KG1 (cell line): Measurements from ENCODE around the gene RBM20.

Experiments
- DNase-seq: peaks from one replicate; lab custom pipeline; 2025; lab: John Stamatoyannopoulos, UW

RBM20 gene

DNA sequence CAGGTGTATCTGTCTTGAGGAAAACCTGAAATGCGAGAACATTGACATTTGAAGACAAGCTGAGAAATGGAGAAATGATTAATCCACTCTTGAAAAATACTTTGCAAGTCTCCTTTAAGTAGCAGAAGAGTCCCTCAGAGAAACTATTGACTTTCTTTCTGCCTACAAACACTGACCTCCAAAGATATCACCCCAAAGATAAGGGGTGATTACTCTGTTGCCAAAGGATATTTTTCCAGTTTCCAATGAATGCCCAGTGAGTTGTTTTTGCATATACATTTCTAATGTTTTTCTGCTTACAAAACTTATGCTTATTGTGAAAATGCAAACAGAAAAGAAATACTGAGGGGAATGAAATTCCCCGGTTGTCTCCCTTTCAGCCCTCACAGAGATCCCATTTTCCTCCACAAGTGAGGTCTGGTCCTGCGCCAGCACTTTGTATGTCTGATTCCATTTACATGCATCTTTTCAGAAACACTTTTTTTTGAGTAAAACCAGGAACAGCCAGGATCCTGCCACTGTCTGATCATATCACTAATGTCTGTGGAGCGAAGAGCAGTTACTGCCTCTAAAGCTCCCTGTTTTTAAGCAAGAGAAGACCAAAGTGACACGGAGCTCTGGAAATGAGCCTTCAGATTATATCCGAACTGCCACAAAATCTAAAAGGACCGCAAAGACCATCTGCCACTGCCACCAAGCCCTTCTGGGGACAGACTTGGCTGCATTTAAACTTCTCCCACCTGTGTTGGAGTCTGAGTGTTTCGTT is 144.7 kb downstream of the RBM20 start:
- no peak for DNase-seq

DNA sequence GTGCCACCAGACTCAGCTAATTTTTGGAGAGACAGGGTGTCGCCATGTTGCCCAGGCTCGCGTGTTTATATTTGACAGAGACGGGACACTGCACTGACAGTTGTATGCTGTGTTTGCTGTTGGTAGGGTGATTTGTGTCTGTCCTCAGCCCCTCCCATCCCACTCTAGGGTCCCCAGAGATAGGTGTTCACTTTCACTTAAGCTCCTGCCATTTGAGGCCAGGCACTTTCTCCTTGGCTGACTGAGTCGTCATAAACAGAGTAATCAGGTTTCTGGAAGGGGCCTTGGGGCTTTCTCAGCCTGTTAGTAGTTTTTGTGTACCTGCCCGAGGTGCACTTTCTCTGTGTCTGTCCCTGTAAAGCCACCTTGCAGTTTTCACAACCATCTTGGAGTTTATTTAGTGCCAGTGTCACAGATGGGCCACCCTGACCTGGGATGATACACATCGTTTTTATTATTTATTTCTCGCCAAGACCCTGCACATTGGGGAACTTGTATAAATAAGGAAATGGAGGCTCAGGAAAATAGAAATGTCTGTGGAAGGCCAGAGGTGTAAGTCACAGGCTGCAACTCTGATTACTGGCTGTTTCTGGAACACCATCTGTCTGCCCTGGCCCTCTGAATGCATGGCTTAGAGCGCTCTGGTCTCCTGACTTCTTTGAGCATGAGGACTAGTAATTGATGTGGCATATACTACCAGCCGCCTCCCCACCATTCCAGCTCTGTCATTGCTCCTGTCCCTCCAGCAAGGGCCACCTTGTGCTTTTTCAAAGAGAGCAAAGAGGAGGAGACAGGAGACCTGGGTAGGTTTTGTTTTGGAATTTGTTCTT is 145.7 kb downstream of the RBM20 start:
- DNase-seq = no peak

DNA sequence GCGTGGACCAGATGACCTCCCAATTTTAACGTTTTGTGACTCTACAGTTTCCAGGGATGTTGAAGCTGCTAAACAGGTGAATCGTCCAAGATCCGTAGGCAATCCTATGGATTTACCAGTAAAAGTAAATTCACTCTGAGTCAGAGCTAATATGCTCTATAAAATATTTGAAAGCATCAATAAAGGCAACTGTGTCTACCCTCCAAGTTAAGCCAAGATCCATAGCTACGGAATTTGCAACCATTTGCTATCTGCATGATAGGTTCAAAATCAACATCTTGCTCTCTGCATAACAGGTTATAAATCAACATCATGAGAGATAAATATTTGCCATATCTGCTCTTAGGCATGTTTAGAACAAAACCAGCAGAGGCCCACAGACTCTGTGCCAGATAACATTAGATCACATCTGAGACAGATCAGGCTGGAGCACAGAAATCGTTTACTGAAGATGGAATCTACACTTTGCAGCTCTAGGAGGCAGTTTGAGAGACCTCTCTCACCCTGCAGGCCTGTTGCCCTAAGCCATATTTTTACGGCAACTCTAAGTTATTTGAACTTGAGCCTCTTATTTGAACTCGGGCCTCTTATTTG is 146.9 kb downstream of the RBM20 start:
- no peak for DNase-seq

DNA sequence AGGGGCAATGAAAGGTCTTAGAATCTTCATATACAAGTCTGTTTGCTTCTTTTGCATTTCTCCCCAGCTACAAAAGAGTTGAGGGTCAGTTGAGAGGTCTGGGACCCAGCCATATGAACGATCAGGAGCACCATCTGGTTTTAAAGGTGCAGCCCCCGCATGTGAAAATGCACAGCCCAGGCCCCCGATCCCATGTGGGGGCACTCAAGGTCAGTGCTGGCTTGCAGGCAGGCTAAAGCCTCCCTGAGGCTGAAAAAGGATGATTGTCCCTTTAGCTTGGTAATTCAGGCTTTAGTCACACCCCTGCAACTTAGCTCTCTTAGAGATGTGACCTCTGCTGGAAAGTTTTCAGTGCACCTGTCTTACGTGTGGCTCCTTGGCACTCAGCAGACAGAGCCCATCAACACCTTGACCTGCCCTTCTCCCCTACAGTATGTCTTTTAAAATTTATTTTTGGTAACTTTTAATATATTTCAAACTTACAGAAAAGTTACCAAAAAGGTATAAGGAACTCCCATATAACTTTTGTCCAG is 147.5 kb downstream of the RBM20 start:
- DNase-seq = no peak

DNA sequence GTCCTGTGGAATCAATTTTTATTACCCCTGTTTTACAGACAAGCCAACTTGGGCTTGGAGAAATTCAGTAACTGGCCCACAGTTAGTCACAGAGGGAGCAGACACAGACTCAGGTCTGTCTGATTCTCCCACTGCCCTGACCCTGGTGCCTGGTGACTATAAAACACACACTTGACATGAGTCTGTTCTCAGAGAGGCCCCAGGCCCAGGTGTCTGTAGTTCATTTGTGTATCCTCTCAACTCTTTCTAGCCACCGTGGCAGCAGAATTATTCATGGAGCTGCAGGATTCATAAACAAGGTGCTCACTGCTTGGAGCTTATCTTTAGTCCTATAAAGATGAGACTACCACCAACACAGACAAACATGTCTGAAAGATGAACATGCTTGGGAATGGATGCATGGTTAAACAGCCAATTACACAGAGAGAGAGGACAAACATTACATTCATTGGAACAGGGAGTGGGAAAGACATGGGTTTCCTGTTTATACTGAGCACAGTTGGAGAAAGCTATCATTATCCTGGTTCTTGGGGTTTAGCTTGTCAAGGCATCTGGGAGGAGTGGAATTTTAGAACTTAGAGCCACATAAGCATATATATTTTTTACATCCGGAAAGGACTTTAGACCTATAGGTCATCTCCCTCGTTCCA is 148.5 kb downstream of the RBM20 start:
- no peak for DNase-seq

DNA sequence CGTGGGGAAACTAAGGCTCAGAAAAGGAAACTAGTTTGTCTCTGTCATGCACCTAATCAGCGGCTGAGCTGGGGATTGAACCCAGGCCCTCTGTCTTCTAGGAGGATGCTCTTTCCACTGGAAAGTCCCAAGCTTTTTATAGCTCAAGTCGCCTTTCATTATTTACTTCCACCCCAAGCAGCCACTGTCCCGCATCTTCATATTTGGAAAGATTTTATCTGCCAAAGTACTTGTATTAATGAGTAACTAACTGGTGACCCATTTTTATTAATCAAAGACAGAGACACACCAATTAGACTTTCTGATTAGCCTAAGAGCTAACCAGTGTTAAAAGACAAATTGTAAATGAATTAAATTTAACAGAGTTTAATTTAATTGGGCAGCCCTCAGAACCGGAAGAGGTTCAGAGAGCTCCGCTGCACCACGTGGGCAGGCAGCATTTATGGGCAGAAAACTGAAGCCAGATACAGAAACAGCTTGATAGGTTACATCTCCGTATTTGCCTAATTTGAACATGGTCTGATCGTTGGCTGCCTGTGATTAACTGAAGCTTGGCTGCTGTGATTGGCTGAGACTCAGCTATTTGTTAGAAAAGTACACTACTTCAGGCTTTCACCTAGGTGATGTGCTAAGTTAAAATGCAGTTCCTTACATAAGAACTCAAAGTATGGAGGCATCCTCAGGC is 149.1 kb downstream of the RBM20 start:
- no peak for DNase-seq

DNA sequence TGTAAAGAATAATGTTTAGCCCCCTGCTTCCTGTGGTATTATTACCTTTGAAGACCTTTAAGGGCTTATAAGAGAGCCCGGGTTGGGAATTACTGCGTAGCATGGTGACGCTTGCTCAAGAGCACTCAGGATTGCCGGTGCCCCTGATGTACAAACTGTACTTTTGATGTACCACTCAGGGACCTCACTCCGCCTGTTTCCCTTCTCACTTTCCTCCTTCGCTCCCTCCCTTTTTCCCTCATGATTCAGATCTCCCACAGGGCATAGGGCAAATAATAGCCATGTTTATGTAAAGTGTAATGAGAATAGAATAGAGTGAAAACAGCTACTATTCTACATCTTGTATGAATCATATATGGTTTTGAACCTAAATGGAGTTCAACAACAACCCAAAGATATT is 149.8 kb downstream of the RBM20 start:
- DNase-seq = no peak

DNA sequence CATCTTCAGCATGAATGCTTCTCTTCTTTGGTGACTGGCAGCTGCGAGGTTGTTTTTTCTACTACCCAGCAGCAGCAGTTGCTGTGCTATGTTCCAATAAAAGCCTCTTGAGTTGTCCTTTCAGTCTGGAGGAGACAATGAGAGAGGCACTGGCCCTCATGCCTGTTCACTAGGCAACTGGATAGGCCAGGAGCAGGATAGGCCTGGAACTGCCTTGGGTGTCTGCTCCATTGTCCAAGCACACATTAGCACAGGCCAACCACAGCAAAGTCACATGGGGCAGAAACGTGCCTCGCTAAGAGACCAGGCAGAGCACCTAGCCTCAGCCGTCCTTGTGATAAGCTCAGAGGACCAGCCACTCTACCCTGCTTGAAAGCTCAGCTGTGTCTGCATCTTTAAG is 150.7 kb downstream of the RBM20 start:
- no peak for DNase-seq

DNA sequence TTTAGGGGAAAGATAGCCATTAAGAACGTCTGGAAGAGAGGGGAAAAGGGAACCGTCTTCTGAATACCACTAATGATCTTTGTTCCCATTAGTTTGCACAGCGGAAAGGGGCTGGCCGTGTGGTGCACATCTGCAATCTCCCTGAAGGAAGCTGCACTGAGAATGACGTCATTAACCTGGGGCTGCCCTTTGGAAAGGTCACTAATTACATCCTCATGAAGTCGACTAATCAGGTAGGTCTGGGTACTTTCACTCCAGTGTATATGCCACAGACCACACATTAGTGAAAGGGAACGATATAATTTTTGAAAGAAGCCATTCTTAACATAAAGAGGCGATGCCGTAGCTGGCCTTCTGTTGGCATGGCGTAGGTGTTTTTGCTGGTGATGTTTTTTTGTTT is 153.3 kb downstream of the RBM20 start:
- no peak for DNase-seq

DNA sequence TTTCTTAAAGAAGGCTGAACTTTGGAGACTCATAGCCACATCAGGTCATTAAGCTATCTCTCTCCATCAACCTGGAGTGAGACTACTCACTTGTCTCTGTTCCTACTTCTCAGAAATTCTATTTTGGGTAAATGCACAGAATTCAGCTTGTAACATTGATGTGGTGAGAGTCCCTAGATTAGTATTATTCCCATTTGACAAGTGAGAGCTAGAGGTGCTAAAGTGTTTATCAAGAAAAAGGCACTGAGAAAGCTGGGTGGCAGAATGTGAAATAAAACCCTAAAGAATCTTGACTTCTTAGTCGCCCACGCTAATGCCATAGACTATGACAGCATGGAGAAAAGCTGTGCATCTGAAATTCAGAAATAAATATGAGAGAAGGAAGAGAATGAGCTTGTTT is 154.2 kb downstream of the RBM20 start:
- no peak for DNase-seq

DNA sequence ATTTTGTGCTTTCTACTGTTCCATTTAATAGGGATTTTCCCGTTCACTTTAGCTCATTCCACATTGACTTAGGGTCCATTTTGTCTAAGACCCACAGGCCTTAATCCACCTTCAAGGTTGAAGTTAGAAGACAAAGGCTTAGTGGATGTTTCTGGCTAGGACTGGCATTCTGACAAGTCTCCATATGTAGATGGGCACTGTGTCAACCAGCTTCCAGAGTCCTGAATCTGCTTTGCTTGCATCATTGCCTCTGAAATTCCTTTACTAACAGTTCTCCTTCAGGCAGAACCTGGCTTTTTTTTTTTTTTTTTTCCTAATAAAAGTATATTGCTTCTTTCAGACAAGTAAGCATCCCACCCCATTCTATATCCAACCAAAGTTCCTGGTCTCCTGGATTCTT is 158.0 kb downstream of the RBM20 start:
- no peak for DNase-seq

DNA sequence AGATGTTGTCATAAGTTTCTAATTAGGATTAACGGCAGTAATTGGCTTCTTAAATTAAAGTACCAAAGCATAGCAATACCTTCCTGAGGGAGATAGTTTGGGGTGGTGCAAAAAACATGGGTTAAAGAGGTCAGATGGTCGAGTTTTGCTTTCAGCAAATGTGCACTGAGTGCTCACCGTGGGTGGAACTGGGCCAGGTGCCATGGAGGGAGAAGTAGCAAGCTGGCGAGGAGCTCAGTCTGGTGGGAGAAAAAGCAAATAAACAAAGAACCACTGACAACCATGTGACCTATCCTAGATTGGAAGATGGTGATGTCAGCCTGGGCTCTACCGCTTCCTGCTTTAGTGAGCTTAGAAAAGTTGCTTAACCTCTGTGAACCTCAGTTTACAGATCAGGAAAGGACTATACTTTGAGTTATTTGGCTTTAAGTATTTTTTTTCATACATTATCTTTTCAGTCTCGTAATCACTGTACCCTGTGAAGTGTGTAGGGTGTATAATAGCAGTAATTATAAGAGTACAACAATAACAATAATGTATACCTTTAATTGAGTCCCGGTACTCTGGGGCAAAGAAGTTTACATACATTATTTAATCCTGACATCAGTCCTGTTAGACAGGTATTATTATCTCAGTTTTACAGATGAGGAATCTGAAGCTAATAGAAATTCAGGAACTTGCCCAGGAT is 158.6 kb downstream of the RBM20 start:
- no peak for DNase-seq

DNA sequence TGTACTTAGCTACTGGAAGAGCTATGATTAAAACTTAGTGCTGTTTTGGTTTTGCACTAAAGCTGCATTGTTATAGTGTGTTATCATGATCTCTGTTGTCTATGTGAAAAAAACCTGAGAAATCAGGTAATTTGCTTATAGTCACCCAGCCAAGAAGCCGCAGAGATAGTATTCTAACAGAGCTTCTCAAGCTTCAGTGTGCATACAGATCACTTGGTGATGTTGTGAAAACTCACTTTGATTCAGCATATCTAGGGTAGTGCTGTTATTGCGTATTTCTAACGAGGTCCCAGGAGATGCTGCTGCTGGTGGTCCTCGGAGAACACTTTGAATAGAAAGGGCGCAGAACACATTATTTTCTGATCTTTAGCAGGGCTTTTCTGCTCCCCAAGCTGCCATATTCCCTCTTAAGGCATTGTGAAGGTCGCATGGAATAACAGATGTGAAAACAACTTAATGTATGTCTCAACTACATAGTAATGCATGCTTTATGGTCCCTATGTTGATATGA is 159.2 kb downstream of the RBM20 start:
- no peak for DNase-seq

DNA sequence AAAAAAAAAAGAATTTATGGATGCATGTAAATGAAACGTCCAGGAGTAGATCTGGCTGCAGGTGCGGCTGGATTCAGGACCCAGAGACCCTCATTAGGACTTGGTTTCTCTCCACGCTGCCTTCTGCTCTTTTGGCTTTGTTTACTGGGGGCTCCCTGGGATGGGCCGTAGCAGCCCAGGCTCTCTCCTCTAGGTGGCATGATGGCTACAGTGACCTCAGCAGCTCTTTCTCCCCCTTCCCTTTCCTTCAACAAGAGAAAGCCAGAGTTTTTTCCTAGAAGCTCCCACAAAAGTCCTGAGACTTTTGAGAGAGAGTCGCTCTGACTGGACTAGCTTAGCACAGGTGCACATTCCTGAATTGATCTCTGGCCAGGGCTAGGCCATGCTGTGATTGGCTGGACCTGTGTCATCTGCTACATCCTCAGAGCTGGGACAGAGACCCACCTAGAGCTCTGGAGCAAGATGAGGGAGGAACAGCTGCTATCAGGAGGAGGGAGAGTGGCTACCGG is 159.7 kb downstream of the RBM20 start:
- DNase-seq = no peak

DNA sequence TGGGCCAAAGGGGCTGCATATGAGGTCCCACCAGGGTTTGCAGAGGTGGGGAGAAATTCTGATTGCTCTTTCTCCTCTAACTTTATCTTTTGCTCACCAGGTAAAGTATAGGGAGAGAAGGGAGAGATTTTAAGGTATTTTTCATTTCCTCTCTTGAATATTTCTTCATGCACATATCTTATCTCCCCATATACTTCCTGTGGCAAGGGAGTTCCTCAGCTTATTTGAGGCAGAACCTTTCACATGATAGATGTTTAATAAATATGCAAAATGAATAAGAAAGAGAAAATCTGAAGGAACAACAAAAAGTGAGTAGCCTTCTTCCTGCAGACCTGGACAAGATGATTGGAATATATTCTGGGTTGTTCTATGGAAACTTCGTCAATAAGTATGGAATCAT is 160.2 kb downstream of the RBM20 start:
- no peak for DNase-seq

DNA sequence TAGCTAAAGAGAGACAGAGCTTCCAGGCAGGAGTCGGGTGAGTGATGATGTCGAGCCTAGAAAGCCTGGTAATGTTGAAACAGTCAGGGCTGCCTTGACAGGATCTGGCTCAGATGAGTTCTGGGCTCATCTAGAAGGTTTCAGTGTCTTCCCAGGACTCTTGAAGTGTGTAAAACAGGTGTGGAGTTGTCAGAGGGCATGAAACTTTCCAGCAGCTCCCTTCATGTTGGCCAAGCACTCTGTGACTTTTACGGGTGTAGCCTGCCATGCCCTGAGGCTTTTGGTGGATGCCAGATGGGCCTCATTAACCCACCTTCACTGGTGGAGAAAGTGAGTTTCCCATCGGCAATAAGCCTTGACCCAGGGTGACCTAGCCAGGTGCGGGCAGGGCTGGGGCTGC is 161.2 kb downstream of the RBM20 start:
- no peak for DNase-seq

DNA sequence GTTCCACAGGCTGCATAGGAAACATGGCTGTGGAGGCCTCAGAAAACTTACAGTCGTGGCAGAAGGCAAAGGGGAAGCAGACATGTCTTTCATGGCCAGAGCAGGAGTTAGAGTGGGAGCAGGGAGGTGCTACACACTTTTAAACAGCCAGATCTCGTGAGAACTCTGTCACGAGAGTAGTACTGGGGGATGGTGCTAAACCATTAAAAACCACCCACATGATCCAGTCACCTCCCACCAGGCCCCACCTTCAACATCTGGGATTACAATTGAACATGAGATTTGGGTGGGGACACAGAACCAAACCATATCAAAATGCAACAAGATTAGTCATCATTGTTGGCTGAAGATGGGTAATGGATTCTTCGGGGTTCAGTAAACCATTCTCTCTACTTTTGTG is 162.2 kb downstream of the RBM20 start:
- DNase-seq = no peak

DNA sequence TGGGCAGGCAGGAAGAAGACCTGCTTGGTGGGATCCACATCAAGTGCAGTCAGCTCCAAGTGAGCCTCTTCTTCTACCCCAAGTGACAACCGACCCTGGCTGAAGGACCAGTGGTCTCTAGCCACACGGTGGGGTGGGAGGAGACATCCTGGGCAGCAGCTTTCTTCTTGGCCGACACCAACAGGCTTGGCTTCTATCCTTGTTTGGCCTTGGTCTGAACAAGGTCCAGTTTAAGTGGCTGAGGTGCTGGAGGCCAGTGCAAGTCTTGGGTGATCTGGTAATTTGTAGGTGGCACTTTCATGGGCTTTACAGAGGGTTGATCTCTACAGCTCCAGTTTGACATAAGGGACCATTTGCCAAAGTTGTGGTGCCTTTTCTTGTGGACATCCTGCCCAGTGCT is 164.0 kb downstream of the RBM20 start:
- no peak for DNase-seq

DNA sequence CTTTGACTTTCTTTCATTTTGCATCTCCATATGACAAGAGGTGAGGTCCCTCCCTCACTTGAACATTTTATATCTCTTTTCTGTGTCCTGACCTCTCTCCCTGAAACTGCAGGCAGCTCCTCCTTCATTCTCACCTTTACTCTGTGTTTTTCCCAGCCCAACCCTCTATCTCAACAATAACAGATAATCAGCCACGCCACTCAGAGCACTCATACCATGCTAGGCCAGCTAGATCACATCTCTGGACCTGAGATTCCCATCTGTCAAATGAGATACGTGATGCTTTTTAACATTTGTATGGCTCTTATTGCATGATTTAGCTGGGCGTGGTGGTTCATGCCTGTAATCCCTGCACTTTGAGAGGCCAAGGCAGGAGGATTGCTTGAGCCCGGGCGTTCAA is 164.5 kb downstream of the RBM20 start:
- DNase-seq = no peak

DNA sequence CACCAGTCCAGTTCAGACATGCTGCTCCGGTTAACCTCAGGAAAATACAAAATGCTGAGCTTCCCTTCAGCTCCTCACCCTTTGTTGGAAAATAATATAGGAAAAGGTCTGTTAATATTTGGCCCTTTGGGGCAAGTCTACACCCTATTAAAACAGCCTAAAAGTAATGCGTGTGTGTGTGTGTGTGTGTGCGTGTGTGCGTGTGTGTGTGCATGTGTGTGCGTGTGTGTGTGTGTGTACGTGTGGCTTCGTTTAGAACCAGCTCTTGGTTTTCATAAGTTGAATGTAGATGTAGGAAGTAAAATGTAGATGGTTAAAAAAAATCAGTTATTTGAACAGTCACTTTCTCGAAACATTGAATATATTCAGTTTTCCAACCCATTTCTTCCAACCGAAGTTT is 166.5 kb downstream of the RBM20 start:
- no peak for DNase-seq
